HCT116 (cell line): ENCODE data around the gene TAS2R5. TPM values are rescaled to one million over a fixed set of nuclear protein-coding genes. Genes with fewer than 3 reads are reported as not detected.
"Not testable (repeated sequence)": the region's sequence is repeated elsewhere in the genome, so short reads cannot be mapped to it uniquely, and the experiment has no call there.

Experiments
- ATAC-seq: fragments of 200-7000 bp; cut with Tn5 transposase; 2 replicates; pipeline ENCODE4 v1.9.1; 2020; ENCODE audit warnings: mild to moderate bottlenecking, moderate library complexity
- BruUV-seq: library from RNA; stranded (reverse); fragments of 400-500 nt; replicated peaks from 2 replicates; lab custom pipeline; 2021; lab: Mats Ljungman, UMichigan
- CTCF ChIA-PET: fragments of 300-600 bp; sonication (Branson Sonifier 250); formaldehyde crosslinking; loops from one replicate; lab custom pipeline; 2021; ENCODE audit warnings: antibody characterized with exemption; lab: Charles Lee
- POLR2A ChIA-PET: fragments of 300-600, 350-600 bp; sonication (Branson Sonifier 250); formaldehyde crosslinking; loops from one replicate; lab custom pipeline; 2021; ENCODE audit warnings: antibody characterized with exemption; lab: Charles Lee
- RAD21 ChIA-PET, 2 experiments: fragments of 300-600 bp; sonication (Branson Sonifier 250); formaldehyde crosslinking; loops; one replicate each; lab custom pipeline; 2023; ENCODE audit warnings: low total read pairs in 2 of 2; ENCODE audit not compliant: uncharacterized antibody in 2 of 2, unreplicated experiment in 2 of 2, low non-redundant PET in 1 of 2; lab: Charles Lee
- DNase-seq: peaks from one replicate; pipeline ENCODE4 v3.0.0-alpha.2; 2010; ENCODE audit warnings: low read depth, low spot score
- H2AFZ ChIP-seq: fragments of 200-600 bp; shearing (Covaris generic), sonication (generic); 2 replicates; pipeline ENCODE4 v1.6.1; 2017; ENCODE audit warnings: low read depth, mixed run types, mixed read lengths, antibody characterized with exemption, low read length; ENCODE audit not compliant: poor library complexity, severe bottlenecking
- H3K27ac ChIP-seq: 2 replicates; pipeline ENCODE4 v1.5.1; 2012; ENCODE audit warnings: low read depth, low read length
- H3K27me3 ChIP-seq: fragments of 200-600 bp; sonication (generic); 2 replicates; pipeline ENCODE4 v1.6.1; 2016; ENCODE audit warnings: mixed run types, low read length, mixed read lengths; ENCODE audit not compliant: insufficient read depth
- H3K36me3 ChIP-seq, 2 experiments: fragments of 200-500 bp in 1 of 2; fragments of 200-600 bp in 1 of 2; sonication (Bioruptor generic) in 1 of 2; sonication (generic) in 1 of 2; 2 replicates each; pipeline versions ENCODE4 v1.5.1 to v1.6.1; 2014 to 2016; ENCODE audit warnings: low read length in 2 of 2, inconsistent platforms in 1 of 2, mixed read lengths in 1 of 2, mixed run types in 1 of 2; ENCODE audit not compliant: insufficient read depth in 2 of 2, control insufficient read depth in 1 of 2
- H3K4me1 ChIP-seq, 2 experiments: fragments of 200-600 bp in 1 of 2; sonication (generic) in 1 of 2; 2 replicates each; pipeline versions ENCODE4 v1.5.1 to v1.6.1; 2012 to 2017; ENCODE audit warnings: low read length in 2 of 2, inconsistent platforms in 1 of 2, mild to moderate bottlenecking in 1 of 2, mixed read lengths in 1 of 2, mixed run types in 1 of 2, moderate library complexity in 1 of 2; ENCODE audit not compliant: insufficient read depth in 2 of 2, control insufficient read depth in 1 of 2
- H3K4me2 ChIP-seq: fragments of 200-600 bp; sonication (generic); 2 replicates; pipeline ENCODE4 v1.6.1; 2017; ENCODE audit warnings: mixed run types, low read length, mixed read lengths
- H3K4me3 ChIP-seq, 2 experiments: fragments of 200-600 bp in 1 of 2; sonication (generic) in 1 of 2; replicated peaks in 1 of 2; 2 replicates each; pipeline ENCODE4 v1.5.1; 2011 to 2016; ENCODE audit warnings: low read length in 2 of 2, control low read depth in 1 of 2, low read depth in 1 of 2, mild to moderate bottlenecking in 1 of 2, mixed read lengths in 1 of 2, mixed run types in 1 of 2
- H3K79me2 ChIP-seq: fragments of 200-600 bp; sonication (generic); 2 replicates; pipeline ENCODE4 v1.6.1; 2017; ENCODE audit warnings: mild to moderate bottlenecking, mixed run types, low read length, moderate library complexity, mixed read lengths; ENCODE audit not compliant: insufficient read depth
- H3K9ac ChIP-seq: fragments of 200-600 bp; sonication (generic); 2 replicates; pipeline ENCODE4 v1.6.1; 2016; ENCODE audit warnings: low read length, mixed read lengths
- H3K9me2 ChIP-seq: fragments of 200-600 bp; sonication (generic), shearing (Covaris generic); 2 replicates; pipeline ENCODE4 v1.6.1; 2017; ENCODE audit warnings: mixed run types, mild to moderate bottlenecking, moderate library complexity; ENCODE audit not compliant: insufficient read depth
- H3K9me3 ChIP-seq, 2 experiments: fragments of 200-500 bp in 1 of 2; fragments of 200-600 bp in 1 of 2; sonication (Bioruptor generic) in 1 of 2; sonication (generic) in 1 of 2; 2 replicates each; pipeline ENCODE4 v1.6.1; 2014 to 2017; ENCODE audit warnings: low read length in 2 of 2, mixed read lengths in 2 of 2, inconsistent platforms in 1 of 2, low read depth in 1 of 2, mild to moderate bottlenecking in 1 of 2, mixed run types in 1 of 2, moderate library complexity in 1 of 2; ENCODE audit not compliant: control insufficient read depth in 1 of 2, insufficient read depth in 1 of 2
- H4K20me1 ChIP-seq: fragments of 200-600 bp; sonication (generic), shearing (Covaris generic); 2 replicates; pipeline ENCODE4 v1.6.1; 2017; ENCODE audit warnings: mixed run types, mild to moderate bottlenecking, moderate library complexity; ENCODE audit not compliant: insufficient read depth
- ATF3 ChIP-seq: IDR thresholded peaks from 2 replicates; pipeline ENCODE4 v1.6.1; 2012
- EGR1 ChIP-seq: IDR thresholded peaks from 2 replicates; pipeline ENCODE4 v1.6.1; 2012; ENCODE audit warnings: low read depth
- MAX ChIP-seq: IDR thresholded peaks from 2 replicates; pipeline ENCODE4 v1.6.1; 2012
- intact Hi-C: fragments of 100-400 bp; cut with micrococcal nuclease; formaldehyde crosslinking; loops from 2 replicates; pipeline ENCODE4 v1.10.0; 2022
- total RNA-seq: library from RNA; stranded (reverse); gene quantifications from one replicate; pipeline ENCODE4 v1.2.1, GENCODE V29; 2021; ENCODE audit not compliant: unreplicated experiment

The TAS2R5 gene
- total RNA-seq, 1 experiment from 2014 or later, result 1.7 TPM

- RAD21 ChIA-PET, H3K4me3 ChIP-seq, ATAC-seq, POLR2A ChIA-PET, BruUV-seq, H3K9ac ChIP-seq, H3K27ac ChIP-seq, H2AFZ ChIP-seq, H4K20me1 ChIP-seq, H3K36me3 ChIP-seq, H3K9me2 ChIP-seq, H3K79me2 ChIP-seq, H3K4me1 ChIP-seq, DNase-seq, H3K27me3 ChIP-seq, intact Hi-C loops, H3K9me3 ChIP-seq, H3K4me2 ChIP-seq: not testable (repeated sequence)
- CTCF ChIA-PET, result interaction anchor here (1.4 kb wide), 1 partner anchor 16 kb away, joined by 4 read pairs; no protein-coding TSS in a partner anchor
These were observed 19.9 kb upstream of the TAS2R5 start for GRCh38 chr7:141770083-141770583.

GRCh38 chr7:141776374-141776773 lies 13.6 kb upstream of the TAS2R5 start, which contains the start of gene TAS2R4:
Gene TAS2R4, plus strand, starts transcription at chr7:141776674. Its CDS starts 1,815 bp downstream, at chr7:141778489.
- Histone ChIP-seq H3K9me2 (no peaks in the 10 kb centered on the region), H3K27me3 (no peaks in the 10 kb centered on the region), H3K9ac (no peak within 1 kb of the TSS), H3K4me3 (no peak within 1 kb of the TSS), H3K4me1 (no peaks in the 10 kb centered on the region), H3K27ac (no peak within 1 kb of the TSS), H4K20me1 (no peaks in the 10 kb centered on the region), H3K4me2 (no peak within 1 kb of the TSS)
- intact Hi-C loops, result no loop called here
- ChIA-PET CTCF (no interaction called here), POLR2A (no interaction called here)
- no peak for DNase-seq
- ATAC-seq, result no peak
- TF ChIP-seq ATF3 (no peak), MAX (no peak), EGR1 (no peak)
- TF ChIP-seq, all 23 proteins: peak for 0
- peaks cover 0 to 3% of the 10 kb centered on the region in 2 experiments; a peak in 1 of 4 replicates for H3K36me3 ChIP-seq
- no peak within 1 kb of the TSS for H2AFZ ChIP-seq
- RAD21 ChIA-PET, result no interaction called here
- no peaks in the 10 kb centered on the region for H3K9me3 ChIP-seq
- no TSS peak for BruUV-seq
- no peaks in the 10 kb centered on the region; the same call in 1 of the 2 replicates for H3K79me2 ChIP-seq
